GM12878 (cell line): ENCODE measurements around the gene KHK. TPM values are rescaled to one million over a fixed set of nuclear protein-coding genes. Genes with fewer than 3 reads are reported as not detected.
A peak's percentile ranks its signal among the peaks of the same experiment; 100 is the strongest.

Experiments
- ATAC-seq: fragments of 200-7000 bp; cut with Tn5 transposase; 3 replicates; pipeline ENCODE4 v1.9.1; 2020; ENCODE audit warnings: mild to moderate bottlenecking, moderate library complexity
- BruUV-seq: library from RNA; stranded (reverse); fragments of 400-500 nt; replicated peaks from 2 replicates; lab custom pipeline; 2021; lab: Mats Ljungman, UMichigan
- CTCF ChIA-PET: fragments of 300-600 bp; sonication (Branson Sonifier 250); formaldehyde crosslinking; extraction: SDS; loops from one replicate; lab custom pipeline; 2021; ENCODE audit warnings: inconsistent platforms; lab: Yijun Ruan, JAX
- POLR2A ChIA-PET: fragments of 350-600 bp; formaldehyde crosslinking; extraction: SDS; loops from one replicate; lab custom pipeline; 2021; ENCODE audit warnings: inconsistent platforms; lab: Charles Lee
- RAD21 ChIA-PET: fragments of 300-600 bp; sonication (Branson Sonifier 250); formaldehyde crosslinking; loops from one replicate; lab custom pipeline; 2023; ENCODE audit warnings: antibody characterized with exemption; ENCODE audit not compliant: unreplicated experiment; lab: Charles Lee
- SMC1A ChIA-PET: fragments of 300-600 bp; sonication (Branson Sonifier 250); formaldehyde crosslinking; loops from one replicate; lab custom pipeline; 2023; ENCODE audit not compliant: unreplicated experiment, uncharacterized antibody; lab: Charles Lee
- DNase-seq: peaks from one replicate; pipeline ENCODE4 v3.0.0-alpha.2; 2011; ENCODE audit warnings: low read depth, low spot score
- FAIRE-seq: peaks from 3 replicates; lab custom pipeline; 2011; peaks lifted over from hg19 to GRCh38; lab: Jason Lieb, UNC
- H2AFZ ChIP-seq: 2 replicates; pipeline ENCODE4 v1.6.0; 2011; ENCODE audit warnings: low read depth, low read length, control low read depth; ENCODE audit not compliant: control insufficient read depth
- H3K27ac ChIP-seq: 2 replicates; pipeline ENCODE4 v1.5.1; 2011; ENCODE audit warnings: control low read depth; ENCODE audit not compliant: control insufficient read depth, insufficient read depth
- H3K27me3 ChIP-seq, 2 experiments: replicated peaks in 1 of 2; 2 replicates each; pipeline versions ENCODE4 v1.6.0 to v1.6.1; 2011; ENCODE audit warnings: low read length in 1 of 2; ENCODE audit not compliant: control insufficient read depth in 2 of 2, insufficient read depth in 2 of 2
- H3K36me3 ChIP-seq, 2 experiments: 2 replicates each; pipeline ENCODE4 v1.5.1; 2011; ENCODE audit warnings: low read length in 1 of 2; ENCODE audit not compliant: control insufficient read depth in 2 of 2, insufficient read depth in 2 of 2
- H3K4me1 ChIP-seq: 2 replicates; pipeline ENCODE4 v1.6.1; 2011; ENCODE audit warnings: mild to moderate bottlenecking, low read length, moderate library complexity, mixed read lengths; ENCODE audit not compliant: control insufficient read depth, insufficient read depth
- H3K4me2 ChIP-seq: 2 replicates; pipeline ENCODE4 v1.6.0; 2011; ENCODE audit warnings: control low read depth; ENCODE audit not compliant: control insufficient read depth, insufficient read depth
- H3K4me3 ChIP-seq: fragments of 200-600 bp; sonication (generic); 2 replicates; pipeline ENCODE4 v1.5.1; 2016
- H3K79me2 ChIP-seq: 2 replicates; pipeline ENCODE4 v1.6.0; 2011; ENCODE audit warnings: low read length; ENCODE audit not compliant: control insufficient read depth, insufficient read depth
- H3K9ac ChIP-seq: 2 replicates; pipeline ENCODE4 v1.8.0; 2011; ENCODE audit warnings: low read length, control low read depth, mixed read lengths; ENCODE audit not compliant: control insufficient read depth, insufficient read depth
- H3K9me3 ChIP-seq: replicated peaks from 3 replicates; pipeline ENCODE4 v1.5.1; 2011; ENCODE audit warnings: mild to moderate bottlenecking, low read length; ENCODE audit not compliant: control insufficient read depth, insufficient read depth
- H4K20me1 ChIP-seq: 2 replicates; pipeline ENCODE4 v1.6.0; 2011; ENCODE audit not compliant: control insufficient read depth, insufficient read depth
- CEBPB ChIP-seq, 2 experiments: fragments of 150-350 bp in 1 of 2; IDR thresholded peaks; 2 replicates each; pipeline ENCODE4 v1.6.1; 2012 to 2014; ENCODE audit warnings: low read depth in 2 of 2, low read length in 2 of 2, borderline replicate concordance in 1 of 2, inconsistent platforms in 1 of 2
- CHD4 ChIP-seq: fragments of 200-600 bp; sonication (generic); IDR thresholded peaks from 2 replicates; pipeline ENCODE4 v1.6.1; 2016; ENCODE audit warnings: mild to moderate bottlenecking
- EGR1 ChIP-seq, 2 experiments: IDR thresholded peaks; 1 replicate in 1 of 2; 2 replicates in 1 of 2; pipeline ENCODE4 v1.6.1; 2011 to 2012; ENCODE audit warnings: low read depth in 2 of 2, low read length in 2 of 2, borderline replicate concordance in 1 of 2, mild to moderate bottlenecking in 1 of 2, moderate library complexity in 1 of 2
- EP300 ChIP-seq, 2 experiments: fragments of 150-350 bp in 1 of 2; IDR thresholded peaks; 2 replicates each; pipeline ENCODE4 v1.6.1; 2011 to 2012; ENCODE audit warnings: low read depth in 2 of 2, low read length in 2 of 2, borderline replicate concordance in 1 of 2, improper control_type of control experiment in 1 of 2, inconsistent platforms in 1 of 2; ENCODE audit not compliant: control insufficient read depth in 1 of 2
- KAT2A ChIP-seq: conservative IDR thresholded peaks from 2 replicates; pipeline ENCODE4 v1.6.1; 2011; ENCODE audit warnings: low read depth, low read length; ENCODE audit not compliant: control insufficient read depth
- MTA3 ChIP-seq: IDR thresholded peaks from 2 replicates; pipeline ENCODE4 v1.6.1; 2012; ENCODE audit warnings: low read length, inconsistent platforms, borderline replicate concordance
- RELA ChIP-seq: fragments of 450-650 bp; IDR thresholded peaks from 2 replicates; pipeline ENCODE4 v1.8.0; 2014; ENCODE audit warnings: borderline replicate concordance; ENCODE audit not compliant: partially characterized antibody
- SP1 ChIP-seq: IDR thresholded peaks from one replicate; pipeline ENCODE4 v1.6.1; 2011; ENCODE audit warnings: low read depth, low read length
- SPI1 ChIP-seq: IDR thresholded peaks from 2 replicates; pipeline ENCODE4 v1.6.1; 2011; ENCODE audit warnings: low read depth, mild to moderate bottlenecking, low read length, moderate library complexity, borderline replicate concordance; ENCODE audit not compliant: insufficient read depth
- SRF ChIP-seq, 2 experiments: IDR thresholded peaks; 2 replicates each; pipeline ENCODE4 v1.6.1; 2011; ENCODE audit warnings: low read depth in 2 of 2, low read length in 2 of 2, mild to moderate bottlenecking in 1 of 2, moderate library complexity in 1 of 2
- SUZ12 ChIP-seq: fragments of 200-600 bp; sonication (generic); IDR thresholded peaks from one replicate; pipeline ENCODE4 v1.6.1; 2018; ENCODE audit warnings: antibody characterized with exemption, mild to moderate bottlenecking; ENCODE audit not compliant: unreplicated experiment
- TBL1XR1 ChIP-seq: IDR thresholded peaks from 2 replicates; pipeline ENCODE4 v1.6.1; 2012; ENCODE audit warnings: low read depth, low read length, improper control_type of control experiment
- TCF3 ChIP-seq: IDR thresholded peaks from 2 replicates; pipeline ENCODE4 v1.6.1; 2012; ENCODE audit warnings: low read depth, mild to moderate bottlenecking, low read length, borderline replicate concordance; ENCODE audit not compliant: insufficient read depth
- WGBS: methylation state at CpG from one replicate; pipeline ENCODE4 v1.1.6; 2016; ENCODE audit warnings: low lambda C conversion rate; ENCODE audit not compliant: insufficient replicate concordance, insufficient coverage; ENCODE audit errors: missing lambda C conversion rate; 5-methylcytosine and 5-hydroxymethylcytosine counted together
- in situ Hi-C: fragments of 300-500 bp; cut with MboI; formaldehyde crosslinking; loops from 9 replicates; pipeline ENCODE4 v1.14.3; 2018; ENCODE audit warnings: mixed read lengths
- intact Hi-C: fragments of 100-400 bp; cut with micrococcal nuclease; formaldehyde crosslinking; loops from one replicate; pipeline ENCODE4 v1.14.2; 2022; ENCODE audit not compliant: unreplicated experiment
- polyA plus RNA-seq, 11 experiments: library from polyadenylated mRNA; depleted of rRNA in 4 of 11; unstranded in 6 of 11; stranded (reverse) in 5 of 11; fragments of >200 nt; fragmentation: Nextera tagmentation in 4 of 11; fragmentation: Illumina TruSeq in 1 of 11; extraction: Ambion mirVana in 4 of 11; extraction: Trizol in 1 of 11; gene quantifications; 1 replicate in 1 of 11; 2 replicates in 10 of 11; pipeline versions ENCODE4 v1.2.1 to v1.2.3, GENCODE V29; 2011 to 2016; ENCODE audit warnings: inconsistent platforms in 2 of 11, missing spikeins in 2 of 11, low read depth in 1 of 11
- total RNA-seq, 4 experiments: library from RNA; depleted of rRNA in 3 of 4; stranded (reverse); fragments of >200 nt in 3 of 4; fragmentation: Illumina TruSeq in 1 of 4; extraction: Trizol in 1 of 4; gene quantifications; 2 replicates each; pipeline versions ENCODE4 v1.2.1 to v1.2.3, GENCODE V29; 2013 to 2021
- TF ChIP-seq, protein P1 (sequence below): fragments of 450-650 bp; formaldehyde crosslinking; IDR thresholded peaks from 2 replicates; pipeline ENCODE4 v1.5.0; 2022; ENCODE audit warnings: mild to moderate bottlenecking, missing genetic modification characterization
- TF ChIP-seq, protein P2 (sequence below): IDR thresholded peaks from 2 replicates; pipeline ENCODE4 v1.6.1; 2011; ENCODE audit warnings: borderline replicate concordance, low read depth, mild to moderate bottlenecking, moderate library complexity, low read length; ENCODE audit not compliant: insufficient read depth, poor library complexity, severe bottlenecking

The KHK gene
- total and polyA plus RNA-seq, 10 of the 15 experiments (the other 5 are each of a cell fraction or from before 2014, with no cell fraction given), result 0.31 to 11.8 (median 3.9) TPM

DNA sequence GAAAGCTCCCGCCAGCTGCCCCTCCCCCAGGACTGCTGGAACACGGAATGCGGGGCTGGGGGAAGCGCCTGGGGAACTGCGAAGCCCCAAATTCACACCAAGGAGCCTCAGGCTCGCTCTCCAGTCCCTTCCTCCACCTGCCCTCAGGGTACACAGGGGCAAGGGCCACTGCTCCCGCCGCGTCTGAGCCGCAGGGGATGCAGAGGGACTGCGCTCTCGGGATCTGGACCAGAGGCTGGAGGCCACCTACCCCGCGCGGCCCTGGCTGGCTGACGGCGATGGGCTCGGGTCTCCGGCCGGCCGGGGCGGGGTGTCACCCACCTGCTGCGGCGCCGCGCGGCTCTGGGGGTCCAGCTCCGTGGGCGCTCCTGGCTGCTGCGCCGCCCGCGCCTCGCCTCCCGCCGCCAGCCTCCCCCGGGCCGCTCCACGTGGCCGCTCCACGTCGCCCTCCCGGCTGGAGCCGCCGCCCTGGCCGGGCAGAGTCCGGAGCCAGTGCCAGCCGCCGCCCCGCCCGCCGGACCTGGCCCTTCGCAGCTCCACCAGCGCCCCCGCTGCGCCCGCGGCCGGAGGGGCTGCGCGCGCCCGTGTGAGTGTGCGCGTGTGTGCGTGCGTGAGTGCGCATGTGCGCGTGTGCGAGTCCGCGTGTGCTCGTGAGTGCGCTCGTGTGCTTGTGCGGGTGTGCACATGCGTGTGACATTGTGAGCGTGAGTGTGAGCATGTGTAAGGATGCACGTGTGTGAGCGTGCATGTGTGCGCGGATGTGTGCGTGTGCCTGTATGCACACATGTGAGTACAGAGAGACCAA lies 32.2 kb downstream of the KHK start, which contains the start of gene CGREF1:
Gene CGREF1, minus strand, starts transcription at position 604 of the 805 bp plus-strand sequence. CDS start 14,762 bp downstream, outside the sequence.
- Histone ChIP-seq H3K27ac (no peak within 1 kb of the TSS), H2AFZ (peak within 1 kb of the TSS; percentile 16), H3K27me3 (peaks cover 6 to 7% of the 10 kb centered on the region in 2 experiments), H4K20me1 (no peaks in the 10 kb centered on the region), H3K4me1 (peaks cover 1% of the 10 kb centered on the region; the same call in 1 of the 2 replicates), H3K79me2 (no peaks in the 10 kb centered on the region), H3K9ac (no peak within 1 kb of the TSS), H3K4me3 (no peak within 1 kb of the TSS), H3K4me2 (peak within 1 kb of the TSS; percentile 48; the same call in 1 of the 2 replicates), H3K36me3 (no peaks in the 10 kb centered on the region), H3K9me3 (no peaks in the 10 kb centered on the region)
- TF ChIP-seq EP300 (IDR thresholded peaks at IDR 0.05; ENCODE audit: borderline replicate concordance in 1 of 2, control insufficient read depth in 1 of 2, low read depth in 2 of 2, low read length in 2 of 2), result no peak
- TF ChIP-seq TCF3, result peak; percentile 78
- TF ChIP-seq SP1, result no peak
- TF ChIP-seq, protein P1, sequence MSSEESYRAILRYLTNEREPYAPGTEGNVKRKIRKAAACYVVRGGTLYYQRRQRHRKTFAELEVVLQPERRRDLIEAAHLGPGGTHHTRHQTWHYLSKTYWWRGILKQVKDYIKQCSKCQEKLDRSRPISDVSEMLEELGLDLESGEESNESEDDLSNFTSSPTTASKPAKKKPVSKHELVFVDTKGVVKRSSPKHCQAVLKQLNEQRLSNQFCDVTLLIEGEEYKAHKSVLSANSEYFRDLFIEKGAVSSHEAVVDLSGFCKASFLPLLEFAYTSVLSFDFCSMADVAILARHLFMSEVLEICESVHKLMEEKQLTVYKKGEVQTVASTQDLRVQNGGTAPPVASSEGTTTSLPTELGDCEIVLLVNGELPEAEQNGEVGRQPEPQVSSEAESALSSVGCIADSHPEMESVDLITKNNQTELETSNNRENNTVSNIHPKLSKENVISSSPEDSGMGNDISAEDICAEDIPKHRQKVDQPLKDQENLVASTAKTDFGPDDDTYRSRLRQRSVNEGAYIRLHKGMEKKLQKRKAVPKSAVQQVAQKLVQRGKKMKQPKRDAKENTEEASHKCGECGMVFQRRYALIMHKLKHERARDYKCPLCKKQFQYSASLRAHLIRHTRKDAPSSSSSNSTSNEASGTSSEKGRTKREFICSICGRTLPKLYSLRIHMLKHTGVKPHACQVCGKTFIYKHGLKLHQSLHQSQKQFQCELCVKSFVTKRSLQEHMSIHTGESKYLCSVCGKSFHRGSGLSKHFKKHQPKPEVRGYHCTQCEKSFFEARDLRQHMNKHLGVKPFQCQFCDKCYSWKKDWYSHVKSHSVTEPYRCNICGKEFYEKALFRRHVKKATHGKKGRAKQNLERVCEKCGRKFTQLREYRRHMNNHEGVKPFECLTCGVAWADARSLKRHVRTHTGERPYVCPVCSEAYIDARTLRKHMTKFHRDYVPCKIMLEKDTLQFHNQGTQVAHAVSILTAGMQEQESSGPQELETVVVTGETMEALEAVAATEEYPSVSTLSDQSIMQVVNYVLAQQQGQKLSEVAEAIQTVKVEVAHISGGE (CRISPR knock-in tag), result no peak
- no peak for TF ChIP-seq SPI1
- no peak for TF ChIP-seq CEBPB (IDR thresholded peaks at IDR 0.05; ENCODE audit: borderline replicate concordance in 1 of 2, low read depth in 2 of 2, low read length in 2 of 2)
- TF ChIP-seq MTA3, result no peak
- no peak for TF ChIP-seq TBL1XR1
- TF ChIP-seq, protein P2, sequence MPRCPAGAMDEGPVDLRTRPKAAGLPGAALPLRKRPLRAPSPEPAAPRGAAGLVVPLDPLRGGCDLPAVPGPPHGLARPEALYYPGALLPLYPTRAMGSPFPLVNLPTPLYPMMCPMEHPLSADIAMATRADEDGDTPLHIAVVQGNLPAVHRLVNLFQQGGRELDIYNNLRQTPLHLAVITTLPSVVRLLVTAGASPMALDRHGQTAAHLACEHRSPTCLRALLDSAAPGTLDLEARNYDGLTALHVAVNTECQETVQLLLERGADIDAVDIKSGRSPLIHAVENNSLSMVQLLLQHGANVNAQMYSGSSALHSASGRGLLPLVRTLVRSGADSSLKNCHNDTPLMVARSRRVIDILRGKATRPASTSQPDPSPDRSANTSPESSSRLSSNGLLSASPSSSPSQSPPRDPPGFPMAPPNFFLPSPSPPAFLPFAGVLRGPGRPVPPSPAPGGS, result peak; percentile 97
- no peak for TF ChIP-seq RELA
- no peak for TF ChIP-seq KAT2A
- peak; percentile 56 for TF ChIP-seq SUZ12
- TF ChIP-seq EGR1 (IDR thresholded peaks at IDR 0.05; ENCODE audit: borderline replicate concordance in 1 of 2, low read depth in 2 of 2, low read length in 2 of 2), result no peak
- TF ChIP-seq SRF (IDR thresholded peaks at IDR 0.05; ENCODE audit: low read depth in 2 of 2, low read length in 2 of 2), result no peak
- no peak for TF ChIP-seq CHD4
- 12% methylated on average over 79 of the region's 84 CpGs for WGBS
- RAD21 ChIA-PET, result no interaction called here
- POLR2A ChIA-PET, result no interaction called here
- no peak for FAIRE-seq
- in situ Hi-C loops (no loop called here), intact Hi-C loops (no loop called here)
- no TSS peak for BruUV-seq
- DNase-seq, result no peak
- SMC1A ChIA-PET, result no interaction called here
- ATAC-seq, result no peak
- CTCF ChIA-PET, result no interaction called here
